ENCODE results near the gene CBX8. TPM values are rescaled to one million over a fixed set of nuclear protein-coding genes. Genes with fewer than 3 reads are reported as not detected.

CBX8 gene
- total RNA-seq, 4 donors from 2014 or later = 0.84 to 4.2 (median 0.87) TPM; not detected in 1

DNA sequence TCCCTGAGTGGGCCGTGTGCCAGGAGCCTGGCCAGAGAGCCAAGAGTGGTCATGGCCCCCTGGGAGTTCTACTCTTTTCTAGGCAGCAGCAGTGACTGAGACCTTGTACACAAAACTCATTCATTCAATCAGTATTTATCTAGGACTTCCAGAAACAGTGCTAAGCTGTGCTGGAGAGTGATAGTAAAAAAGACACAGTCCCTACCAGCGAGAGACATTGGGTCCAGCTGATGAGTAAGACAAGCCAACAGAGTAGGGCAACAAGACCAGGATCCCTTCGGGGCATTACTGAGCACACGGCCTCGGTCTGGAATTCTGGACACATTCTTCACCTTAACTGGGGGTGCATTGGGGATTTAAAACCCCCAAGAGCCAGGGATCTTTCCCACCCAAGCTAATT is 22.2 kb upstream of the CBX8 start:
- no peak overlapping the region for H3K27ac ChIP-seq
- DNase-seq (ENCODE audit: low spot score in 2 of 2) = no peak
- no peak overlapping the region for H3K4me3 ChIP-seq
- WGBS, 2 donors = 76 to 84% methylated on average over 5 of the region's 5 CpGs
- H3K27me3 ChIP-seq = peaks cover 0 to 40% of the 10 kb centered on the region in 2 donors
- no peaks in the 10 kb centered on the region for H3K36me3 ChIP-seq
- H3K4me1 ChIP-seq = peaks cover 0 to 17% (median 13%) of the 10 kb centered on the region in 4 donors
- no peak for TF ChIP-seq POLR2A (IDR thresholded peaks at IDR 0.05)
- TF ChIP-seq, protein P1, sequence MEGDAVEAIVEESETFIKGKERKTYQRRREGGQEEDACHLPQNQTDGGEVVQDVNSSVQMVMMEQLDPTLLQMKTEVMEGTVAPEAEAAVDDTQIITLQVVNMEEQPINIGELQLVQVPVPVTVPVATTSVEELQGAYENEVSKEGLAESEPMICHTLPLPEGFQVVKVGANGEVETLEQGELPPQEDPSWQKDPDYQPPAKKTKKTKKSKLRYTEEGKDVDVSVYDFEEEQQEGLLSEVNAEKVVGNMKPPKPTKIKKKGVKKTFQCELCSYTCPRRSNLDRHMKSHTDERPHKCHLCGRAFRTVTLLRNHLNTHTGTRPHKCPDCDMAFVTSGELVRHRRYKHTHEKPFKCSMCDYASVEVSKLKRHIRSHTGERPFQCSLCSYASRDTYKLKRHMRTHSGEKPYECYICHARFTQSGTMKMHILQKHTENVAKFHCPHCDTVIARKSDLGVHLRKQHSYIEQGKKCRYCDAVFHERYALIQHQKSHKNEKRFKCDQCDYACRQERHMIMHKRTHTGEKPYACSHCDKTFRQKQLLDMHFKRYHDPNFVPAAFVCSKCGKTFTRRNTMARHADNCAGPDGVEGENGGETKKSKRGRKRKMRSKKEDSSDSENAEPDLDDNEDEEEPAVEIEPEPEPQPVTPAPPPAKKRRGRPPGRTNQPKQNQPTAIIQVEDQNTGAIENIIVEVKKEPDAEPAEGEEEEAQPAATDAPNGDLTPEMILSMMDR (IDR thresholded peaks at IDR 0.05) = no peak
- no peak for TF ChIP-seq EP300 (IDR thresholded peaks at IDR 0.05)
- H3K9me3 ChIP-seq = no peaks in the 10 kb centered on the region

DNA sequence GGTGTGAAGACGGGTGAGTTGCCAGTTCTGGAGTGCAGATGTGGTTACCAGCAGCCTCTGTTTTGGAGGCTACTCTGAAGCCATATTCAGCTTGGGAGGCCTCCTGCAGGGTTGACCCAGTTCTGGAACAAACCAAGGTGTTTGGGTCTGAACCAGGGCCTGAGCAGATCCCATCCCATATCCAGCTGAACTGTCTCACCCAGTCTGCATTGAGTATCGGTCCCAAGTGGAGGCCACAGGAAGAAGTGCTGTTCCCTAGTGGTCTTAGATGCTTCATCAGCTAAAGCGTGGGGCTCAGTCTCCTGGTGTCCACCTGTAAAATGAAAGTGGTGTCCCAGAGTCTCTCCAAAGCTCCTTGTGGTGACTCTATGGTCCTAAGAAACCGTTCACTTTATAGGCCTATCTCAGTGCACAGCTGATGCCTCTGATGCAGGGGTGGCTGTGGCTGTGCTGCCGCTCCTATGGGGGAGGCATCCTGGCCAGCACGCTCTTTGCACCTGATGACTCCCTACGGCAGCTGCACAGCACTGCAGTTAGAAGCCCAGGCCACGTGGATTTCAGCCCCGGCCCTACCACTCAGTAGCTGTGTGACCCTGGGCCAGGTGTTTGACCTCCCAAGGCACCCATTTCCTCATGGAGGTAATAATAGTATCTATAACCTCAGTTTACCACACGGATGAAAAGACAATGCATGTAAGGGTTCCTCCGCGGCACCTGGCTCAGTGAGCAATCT is 21.3 kb upstream of the CBX8 start:
- TF ChIP-seq EP300 (IDR thresholded peaks at IDR 0.05) (no peak), POLR2A (IDR thresholded peaks at IDR 0.05) (no peak)
- TF ChIP-seq, protein P1 (IDR thresholded peaks at IDR 0.05) = no peak
- 87 to 96% methylated on average over 11 to 12 of the region's 12 CpGs for WGBS, 2 donors
- peaks cover 0 to 45% of the 10 kb centered on the region in 2 donors for H3K27me3 ChIP-seq

DNA sequence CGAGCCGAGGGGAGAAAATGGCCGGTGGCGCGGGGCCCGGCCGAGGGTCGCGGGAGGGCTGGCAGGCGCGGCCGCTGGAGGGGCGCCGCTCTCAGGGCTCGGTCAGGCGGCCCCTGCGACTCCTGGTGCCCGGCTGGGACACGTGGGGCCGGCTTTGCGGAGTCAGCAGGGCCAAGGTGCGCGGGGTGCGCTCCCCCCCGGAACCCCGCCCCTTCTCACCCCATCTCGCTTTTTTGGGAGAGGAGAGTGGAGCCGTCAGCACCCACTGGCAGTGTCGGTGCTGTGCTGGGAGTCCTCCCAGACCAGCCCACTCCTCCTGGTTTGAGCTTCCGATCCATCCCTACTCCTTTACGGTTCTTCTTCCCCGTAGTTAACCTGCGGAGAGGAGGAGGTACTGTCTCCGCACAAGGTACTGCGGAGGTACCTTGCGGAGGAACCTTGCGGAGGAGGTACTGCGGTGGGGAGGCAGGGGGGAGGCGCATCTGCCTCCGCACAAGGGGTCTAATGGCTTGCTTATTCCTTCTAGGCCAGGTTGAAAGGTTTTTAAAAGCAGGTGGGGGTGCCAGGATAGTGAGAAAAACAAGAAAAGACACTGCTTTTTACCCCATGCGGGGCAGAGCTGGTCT is 19.1 kb upstream of the CBX8 start:
- H3K9me3 ChIP-seq = no peaks in the 10 kb centered on the region
- H3K27me3 ChIP-seq = peaks cover 12 to 67% of the 10 kb centered on the region in 2 donors
- no peak overlapping the region for H3K4me3 ChIP-seq
- 56 to 63% methylated on average over 39 to 41 of the region's 41 CpGs for WGBS, 2 donors
- no peak overlapping the region for H3K27ac ChIP-seq
- TF ChIP-seq, protein P1 (IDR thresholded peaks at IDR 0.05) = no peak
- TF ChIP-seq POLR2A (IDR thresholded peaks at IDR 0.05) (no peak), EP300 (IDR thresholded peaks at IDR 0.05) (no peak)
- H3K36me3 ChIP-seq = no peaks in the 10 kb centered on the region
- no peak for DNase-seq (ENCODE audit: low spot score in 2 of 2)
- peaks cover 0 to 47% (median 37%) of the 10 kb centered on the region in 4 donors for H3K4me1 ChIP-seq

More for the DNA sequence above, 21.3 kb upstream of the CBX8 start:
- H3K9me3 ChIP-seq = no peaks in the 10 kb centered on the region
- H3K4me1 ChIP-seq = peaks cover 0 to 24% (median 17%) of the 10 kb centered on the region in 4 donors
- DNase-seq (ENCODE audit: low spot score in 2 of 2) = no peak
- no peak overlapping the region for H3K4me3 ChIP-seq
- no peak overlapping the region for H3K27ac ChIP-seq
- no peaks in the 10 kb centered on the region for H3K36me3 ChIP-seq

DNA sequence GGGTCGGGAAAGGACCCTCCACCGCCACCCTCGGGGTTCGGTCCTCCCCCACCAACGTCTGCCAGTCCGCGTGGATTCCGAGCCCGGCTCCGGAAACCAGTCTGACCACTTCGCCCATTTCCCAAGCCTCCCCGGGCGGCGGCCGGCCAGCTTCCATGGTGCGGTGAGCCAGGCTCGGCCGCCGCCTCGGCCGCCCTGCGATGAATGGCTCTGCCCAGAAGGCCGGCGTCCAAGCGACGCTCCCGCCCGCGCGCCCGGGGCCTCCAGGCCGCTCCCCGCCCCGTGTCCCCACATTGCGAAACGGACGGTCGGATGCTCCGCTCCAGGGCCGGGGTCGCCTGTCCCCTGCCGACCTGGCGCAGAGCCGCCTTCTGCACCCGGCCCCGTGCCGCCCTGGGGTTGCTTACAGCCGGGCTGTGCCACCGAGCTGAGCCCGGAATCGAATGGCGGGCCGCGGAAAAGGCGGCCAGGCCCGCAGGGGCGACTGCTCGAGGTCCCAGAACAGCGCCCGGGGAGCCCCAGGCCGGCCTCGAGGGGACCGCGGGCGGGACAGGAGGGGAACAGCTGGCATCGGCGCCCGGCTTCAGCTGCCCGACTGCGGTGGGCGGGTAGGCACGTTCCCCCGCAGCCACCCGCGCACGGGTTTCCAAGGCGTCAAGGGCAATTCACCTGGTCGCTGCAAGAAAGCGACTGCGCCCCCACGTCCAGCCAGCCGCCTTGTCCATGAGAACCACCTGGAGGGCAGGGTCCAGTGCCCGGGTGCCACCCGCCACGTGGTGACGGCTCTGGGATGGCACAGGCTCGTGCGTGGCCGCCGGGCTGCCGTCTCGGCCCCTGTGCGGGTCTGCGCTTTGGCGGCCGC is 18.3 kb upstream of the CBX8 start:
- Histone ChIP-seq H3K4me3 (peak overlapping the region in 2 of 4 donors; percentile 4 to 37), H3K27me3 (peaks cover 17 to 74% of the 10 kb centered on the region in 2 donors), H3K4me1 (peaks cover 0 to 54% (median 42%) of the 10 kb centered on the region in 4 donors), H3K36me3 (no peaks in the 10 kb centered on the region), H3K27ac (no peak overlapping the region), H3K9me3 (no peaks in the 10 kb centered on the region)
- 7 to 8% methylated on average over 62 to 70 of the region's 96 CpGs for WGBS, 2 donors
- TF ChIP-seq, protein P1 (IDR thresholded peaks at IDR 0.05) = no peak
- TF ChIP-seq POLR2A (IDR thresholded peaks at IDR 0.05) (no peak), EP300 (IDR thresholded peaks at IDR 0.05) (no peak)
- no peak for DNase-seq (ENCODE audit: low spot score in 2 of 2)
